Measurements from ENCODE around the gene AKT3.

- TF ChIP-seq, protein P1, sequence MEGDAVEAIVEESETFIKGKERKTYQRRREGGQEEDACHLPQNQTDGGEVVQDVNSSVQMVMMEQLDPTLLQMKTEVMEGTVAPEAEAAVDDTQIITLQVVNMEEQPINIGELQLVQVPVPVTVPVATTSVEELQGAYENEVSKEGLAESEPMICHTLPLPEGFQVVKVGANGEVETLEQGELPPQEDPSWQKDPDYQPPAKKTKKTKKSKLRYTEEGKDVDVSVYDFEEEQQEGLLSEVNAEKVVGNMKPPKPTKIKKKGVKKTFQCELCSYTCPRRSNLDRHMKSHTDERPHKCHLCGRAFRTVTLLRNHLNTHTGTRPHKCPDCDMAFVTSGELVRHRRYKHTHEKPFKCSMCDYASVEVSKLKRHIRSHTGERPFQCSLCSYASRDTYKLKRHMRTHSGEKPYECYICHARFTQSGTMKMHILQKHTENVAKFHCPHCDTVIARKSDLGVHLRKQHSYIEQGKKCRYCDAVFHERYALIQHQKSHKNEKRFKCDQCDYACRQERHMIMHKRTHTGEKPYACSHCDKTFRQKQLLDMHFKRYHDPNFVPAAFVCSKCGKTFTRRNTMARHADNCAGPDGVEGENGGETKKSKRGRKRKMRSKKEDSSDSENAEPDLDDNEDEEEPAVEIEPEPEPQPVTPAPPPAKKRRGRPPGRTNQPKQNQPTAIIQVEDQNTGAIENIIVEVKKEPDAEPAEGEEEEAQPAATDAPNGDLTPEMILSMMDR (IDR thresholded peaks at IDR 0.05) = no peak
- TF ChIP-seq EZH2 (IDR thresholded peaks at IDR 0.05) = no peak
Observed at GRCh38 chr1:243738020-243738419, 112.0 kb downstream of the AKT3 start.

Measured in neural progenitor cell (in vitro differentiated cells).